OCI-LY7 (cell line): Measurements from ENCODE around the gene ARL10. TPM values are rescaled to one million over a fixed set of nuclear protein-coding genes. Genes with fewer than 3 reads are reported as not detected.

Experiments
- BruUV-seq: library from RNA; stranded (reverse); fragments of 400-500 nt; replicated peaks from 2 replicates; lab custom pipeline; 2021; lab: Mats Ljungman, UMichigan
- CTCF ChIA-PET: fragments of 300-600 bp; sonication (Branson Sonifier 250); formaldehyde crosslinking; loops from one replicate; lab custom pipeline; 2022; ENCODE audit warnings: antibody characterized with exemption; ENCODE audit not compliant: unreplicated experiment; lab: Charles Lee
- POLR2A ChIA-PET: fragments of 300-600 bp; sonication (Branson Sonifier 250); formaldehyde crosslinking; loops from one replicate; lab custom pipeline; 2022; ENCODE audit warnings: antibody characterized with exemption; lab: Charles Lee
- DNase-seq: peaks from one replicate; pipeline ENCODE4 v3.0.0-alpha.2; 2015; ENCODE audit warnings: low spot score
- H2AFZ ChIP-seq: fragments of 200-600 bp; sonication (generic), shearing (Covaris generic); 2 replicates; pipeline ENCODE4 v1.6.1; 2014; ENCODE audit warnings: mild to moderate bottlenecking, antibody characterized with exemption, low read length, moderate library complexity
- H3K27ac ChIP-seq: fragments of 200-600 bp; sonication (generic); 2 replicates; pipeline ENCODE4 v1.5.1; 2014; ENCODE audit warnings: mixed run types, low read depth, mild to moderate bottlenecking, moderate library complexity, low read length, inconsistent platforms; ENCODE audit not compliant: poor library complexity, severe bottlenecking
- H3K36me3 ChIP-seq: fragments of 200-600 bp; sonication (generic); 2 replicates; pipeline ENCODE4 v1.6.1; 2014; ENCODE audit warnings: mild to moderate bottlenecking, antibody characterized with exemption, low read length, moderate library complexity, mixed read lengths; ENCODE audit not compliant: insufficient read depth
- H3K4me1 ChIP-seq: fragments of 200-600 bp; sonication (generic); 2 replicates; pipeline ENCODE4 v1.5.1; 2014; ENCODE audit warnings: mild to moderate bottlenecking, low read length; ENCODE audit not compliant: insufficient read depth, poor library complexity, severe bottlenecking
- H3K4me2 ChIP-seq: fragments of 200-600 bp; sonication (generic); 2 replicates; pipeline ENCODE4 v1.6.1; 2014; ENCODE audit warnings: mild to moderate bottlenecking, low read length
- H3K4me3 ChIP-seq: fragments of 200-600 bp; sonication (generic); 2 replicates; pipeline ENCODE4 v1.5.1; 2014; ENCODE audit warnings: mild to moderate bottlenecking, low read depth, low read length; ENCODE audit not compliant: poor library complexity, severe bottlenecking
- H3K79me2 ChIP-seq: fragments of 200-600 bp; sonication (generic); 2 replicates; pipeline ENCODE4 v1.6.1; 2016; ENCODE audit warnings: low read depth, mild to moderate bottlenecking, low read length, moderate library complexity, mixed read lengths; ENCODE audit not compliant: insufficient read depth
- H3K9me2 ChIP-seq: fragments of 200-600 bp; sonication (generic); 2 replicates; pipeline ENCODE4 v1.6.1; 2016; ENCODE audit warnings: mild to moderate bottlenecking, low read length, mixed read lengths; ENCODE audit not compliant: insufficient read depth
- H3K9me3 ChIP-seq: fragments of 200-600 bp; sonication (generic); 2 replicates; pipeline ENCODE4 v1.6.1; 2014; ENCODE audit warnings: mild to moderate bottlenecking, mixed run types, low read length, mixed read lengths
- H4K20me1 ChIP-seq: fragments of 200-600 bp; sonication (generic); 2 replicates; pipeline ENCODE4 v1.6.1; 2014; ENCODE audit warnings: mild to moderate bottlenecking, antibody characterized with exemption, low read length, moderate library complexity, mixed read lengths; ENCODE audit not compliant: insufficient read depth
- CTCF ChIP-seq: fragments of 200-600 bp; sonication (generic); conservative IDR thresholded peaks from 2 replicates; pipeline ENCODE4 v1.5.1; 2014; ENCODE audit warnings: mild to moderate bottlenecking, antibody characterized with exemption, low read length, moderate library complexity, mixed read lengths
- EZH2phosphoT487 ChIP-seq: fragments of 200-600 bp; sonication (generic); IDR thresholded peaks from 2 replicates; pipeline ENCODE4 v1.6.1; 2018; ENCODE audit warnings: low read depth, borderline replicate concordance, mild to moderate bottlenecking, mixed run types, antibody characterized with exemption, low read length, moderate library complexity, mixed read lengths
- intact Hi-C: fragments of 100-400 bp; cut with micrococcal nuclease; formaldehyde crosslinking; loops from one replicate; pipeline ENCODE4 v1.10.0; 2022; ENCODE audit not compliant: unreplicated experiment
- total RNA-seq, 2 experiments: library from RNA; depleted of rRNA in 1 of 2; stranded (reverse); fragments of >200 nt in 1 of 2; shearing (Covaris generic) in 1 of 2; gene quantifications; 2 replicates each; pipeline ENCODE4 v1.2.3, GENCODE V29; 2014 to 2022

Gene ARL10
- total RNA-seq, 2 experiments from 2014 or later = 0.06 TPM; not detected in 1

GRCh38 chr5:176392526-176392925 is 27.2 kb downstream of the ARL10 start:
- no peak for DNase-seq
- Histone ChIP-seq H3K4me1 (peaks cover 5% of the 10 kb centered on the region), H3K4me3 (no peak overlapping the region), H3K9me3 (no peaks in the 10 kb centered on the region), H3K27ac (no peak overlapping the region), H3K4me2 (no peak overlapping the region), H4K20me1 (no peaks in the 10 kb centered on the region), H2AFZ (no peak overlapping the region), H3K79me2 (peaks cover 28% of the 10 kb centered on the region), H3K36me3 (peaks cover 43% of the 10 kb centered on the region), H3K9me2 (no peaks in the 10 kb centered on the region)
- ChIA-PET POLR2A (interaction anchor here (1.3 kb wide), 1 partner anchor 38 kb away, joined by 3 read pairs; no protein-coding TSS in a partner anchor), CTCF (no interaction called here)
- BruUV-seq = no TSS peak
- intact Hi-C loops = no loop called here
- TF ChIP-seq EZH2phosphoT487 (no peak), CTCF (no peak)

GRCh38 chr5:176394096-176394495 is 28.8 kb downstream of the ARL10 start:
- Histone ChIP-seq H3K4me2 (no peak overlapping the region), H2AFZ (no peak overlapping the region), H3K4me3 (no peak overlapping the region), H3K36me3 (peaks cover 39% of the 10 kb centered on the region), H3K27ac (no peak overlapping the region), H3K9me2 (no peaks in the 10 kb centered on the region), H3K9me3 (no peaks in the 10 kb centered on the region), H3K79me2 (peaks cover 19% of the 10 kb centered on the region; the same call in 1 of the 2 replicates), H3K4me1 (peaks cover 5% of the 10 kb centered on the region), H4K20me1 (no peaks in the 10 kb centered on the region)
- ChIA-PET POLR2A (interaction anchor here (0.9 kb wide), 1 partner anchor 15 kb away, joined by 6 read pairs; no protein-coding TSS in a partner anchor), CTCF (no interaction called here)
- intact Hi-C loops = no loop called here
- no peak for DNase-seq
- no TSS peak for BruUV-seq
- TF ChIP-seq CTCF = no peak
- TF ChIP-seq EZH2phosphoT487 = no peak

- Histone ChIP-seq H3K9me3 (no peaks in the 10 kb centered on the region), H3K36me3 (peaks cover 38% of the 10 kb centered on the region), H2AFZ (no peak overlapping the region), H4K20me1 (no peaks in the 10 kb centered on the region), H3K79me2 (peaks cover 9% of the 10 kb centered on the region; the same call in 1 of the 2 replicates), H3K27ac (no peak overlapping the region), H3K9me2 (no peaks in the 10 kb centered on the region), H3K4me1 (peaks cover 4% of the 10 kb centered on the region), H3K4me3 (no peak overlapping the region), H3K4me2 (no peak overlapping the region)
- CTCF ChIA-PET = no interaction called here
- intact Hi-C loops = no loop called here
- TF ChIP-seq EZH2phosphoT487 (no peak), CTCF (no peak)
- POLR2A ChIA-PET = interaction anchor here (0.9 kb wide), 2 partner anchors 33 to 54 kb away, joined by 3 to 4 read pairs; no protein-coding TSS in a partner anchor
- BruUV-seq = no TSS peak
- no peak for DNase-seq
Measured at GRCh38 chr5:176394881-176395675, 29.8 kb downstream of the ARL10 start.
